Measurements from ENCODE around the gene MMP27.
"Not testable (repeated sequence)": the region's sequence is repeated elsewhere in the genome, so short reads cannot be mapped to it uniquely, and the experiment has no call there.

Gene MMP27

GRCh38 chr11:102705626-102706025 is at the start of gene MMP27:
MMP27 (minus strand) TSS chr11:102705769; CDS start chr11:102705714, 55 bp downstream.
- DNase-seq (ENCODE audit: low read depth), result no peak

- no peak for DNase-seq (ENCODE audit: low read depth)
Observed at GRCh38 chr11:102753267-102753666, 47.7 kb upstream of the MMP27 start.

GRCh38 chr11:102751673-102752072 is 46.1 kb upstream of the MMP27 start:
- DNase-seq (ENCODE audit: low read depth), result no peak

- no peak for DNase-seq (ENCODE audit: low read depth)
Observed at GRCh38 chr11:102749101-102749722, 43.6 kb upstream of the MMP27 start.

GRCh38 chr11:102746746-102747578 is 41.4 kb upstream of the MMP27 start:
- DNase-seq (ENCODE audit: low read depth), result not testable (repeated sequence)

- no peak for DNase-seq (ENCODE audit: low read depth)
Observed at GRCh38 chr11:102734650-102735049, 29.1 kb upstream of the MMP27 start.

- DNase-seq (ENCODE audit: low read depth), result peak; percentile 1
Observed at GRCh38 chr11:102733232-102733875, 27.8 kb upstream of the MMP27 start.

- DNase-seq (ENCODE audit: low read depth), result not testable (repeated sequence)
Observed at GRCh38 chr11:102730944-102731343, 25.4 kb upstream of the MMP27 start.

GRCh38 chr11:102729849-102730815 is 24.6 kb upstream of the MMP27 start:
- no peak for DNase-seq (ENCODE audit: low read depth)

GRCh38 chr11:102727890-102728289 is 22.3 kb upstream of the MMP27 start:
- DNase-seq (ENCODE audit: low read depth), result no peak

- DNase-seq (ENCODE audit: low read depth), result no peak
Observed at GRCh38 chr11:102724904-102725500, 19.4 kb upstream of the MMP27 start, which contains the start of gene MMP8. MMP8 (minus strand) TSS chr11:102724954; CDS start chr11:102724855, 99 bp downstream.

- DNase-seq (ENCODE audit: low read depth), result no peak
Observed at GRCh38 chr11:102722821-102723220, 17.3 kb upstream of the MMP27 start.

GRCh38 chr11:102719620-102720277 is 14.2 kb upstream of the MMP27 start:
- DNase-seq (ENCODE audit: low read depth), result no peak

- DNase-seq (ENCODE audit: low read depth), result no peak
Observed at GRCh38 chr11:102717280-102717679, 11.7 kb upstream of the MMP27 start.

- no peak for DNase-seq (ENCODE audit: low read depth)
Observed at GRCh38 chr11:102716527-102716926, 11.0 kb upstream of the MMP27 start.

- no peak for DNase-seq (ENCODE audit: low read depth)
Observed at GRCh38 chr11:102712137-102712536, 6.6 kb upstream of the MMP27 start.

GRCh38 chr11:102709201-102709945 is 3.8 kb upstream of the MMP27 start:
- no peak for DNase-seq (ENCODE audit: low read depth)

- no peak for DNase-seq (ENCODE audit: low read depth)
Observed at GRCh38 chr11:102708654-102709053, 3.1 kb upstream of the MMP27 start.

GRCh38 chr11:102704841-102705240 is 728 bp downstream of the MMP27 start:
- DNase-seq (ENCODE audit: low read depth), result no peak
